Measurements from ENCODE around the gene ERP44. TPM values are rescaled to one million over a fixed set of nuclear protein-coding genes. Genes with fewer than 3 reads are reported as not detected.

ERP44 gene
- total RNA-seq, 1 donor from 2014 or later = 18.0 TPM

GRCh38 chr9:100125236-100125635 is 26.4 kb upstream of the ERP44 start:
- no peak overlapping the region for H2AFZ ChIP-seq (replicated peaks)
- H3K9ac ChIP-seq = no peak overlapping the region
- H4K20me1 ChIP-seq (ENCODE audit: low read depth) = no peaks in the 10 kb centered on the region
- Mint-ChIP-seq H3K4me1 (no peaks in the 10 kb centered on the region), H3K27me3 (ENCODE audit: insufficient read depth, low read depth) (no peaks in the 10 kb centered on the region), H3K4me3 (no peak overlapping the region), H3K27ac (no peak overlapping the region), H3K36me3 (peaks cover 19% of the 10 kb centered on the region), H3K9me3 (no peaks in the 10 kb centered on the region)
- H3F3A ChIP-seq (ENCODE audit: low read depth) = no peaks in the 10 kb centered on the region
- no peaks in the 10 kb centered on the region for H3K4me1 ChIP-seq
- H3K79me2 ChIP-seq (ENCODE audit: low read depth) = no peaks in the 10 kb centered on the region
- TF ChIP-seq EZH2 (IDR thresholded peaks at IDR 0.05) = no peak
- no peak for TF ChIP-seq CTCF (IDR thresholded peaks at IDR 0.05)
- TF ChIP-seq EZH2phosphoT487 (IDR thresholded peaks at IDR 0.05) = no peak
- no peaks in the 10 kb centered on the region for H3K27me3 ChIP-seq
- DNase-seq (ENCODE audit: low spot score) = no peak
- no peaks in the 10 kb centered on the region for H3K36me3 ChIP-seq
- H3K4me3 ChIP-seq = no peak overlapping the region
- no peaks in the 10 kb centered on the region for H3K9me3 ChIP-seq (ENCODE audit: low read depth)
- no peak overlapping the region for H3K4me2 ChIP-seq
- no peak overlapping the region for H3K27ac ChIP-seq

DNA sequence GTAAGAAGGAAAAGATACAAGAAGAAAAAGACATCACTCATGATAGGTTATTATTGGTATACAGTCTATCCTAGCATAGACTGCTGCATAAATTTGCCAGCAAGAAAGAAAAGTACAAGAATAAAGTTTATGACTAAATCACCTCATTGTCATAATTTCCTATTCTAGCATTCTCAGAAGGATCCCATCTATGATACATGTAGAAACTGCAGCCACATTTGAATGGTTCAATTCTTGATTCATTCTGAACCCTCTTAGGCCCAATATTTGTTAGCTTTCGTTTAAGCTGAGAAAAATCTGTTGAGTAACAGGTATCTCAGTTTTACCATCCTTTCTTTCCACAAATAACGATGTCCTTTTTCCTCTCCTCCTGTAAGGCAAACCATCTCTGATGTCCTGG is 21.5 kb upstream of the ERP44 start:
- Histone ChIP-seq H3K4me2 (no peak overlapping the region), H3K9me3 (ENCODE audit: low read depth) (no peaks in the 10 kb centered on the region), H3K9ac (no peak overlapping the region), H3K4me3 (no peak overlapping the region), H2AFZ (replicated peaks) (no peak overlapping the region), H3K79me2 (ENCODE audit: low read depth) (no peaks in the 10 kb centered on the region), H3K27me3 (no peaks in the 10 kb centered on the region), H3K4me1 (no peaks in the 10 kb centered on the region), H3K27ac (no peak overlapping the region), H3F3A (ENCODE audit: low read depth) (no peaks in the 10 kb centered on the region), H4K20me1 (ENCODE audit: low read depth) (no peaks in the 10 kb centered on the region), H3K36me3 (no peaks in the 10 kb centered on the region)
- no peaks in the 10 kb centered on the region for H3K4me1 Mint-ChIP-seq
- DNase-seq (ENCODE audit: low spot score) = no peak
- H3K27ac Mint-ChIP-seq = no peak overlapping the region
- H3K36me3 Mint-ChIP-seq = peaks cover 22% of the 10 kb centered on the region
- H3K27me3 Mint-ChIP-seq (ENCODE audit: insufficient read depth, low read depth) = no peaks in the 10 kb centered on the region
- no peak for TF ChIP-seq EZH2phosphoT487 (IDR thresholded peaks at IDR 0.05)
- TF ChIP-seq CTCF (IDR thresholded peaks at IDR 0.05) = no peak
- TF ChIP-seq EZH2 (IDR thresholded peaks at IDR 0.05) = no peak
- H3K4me3 Mint-ChIP-seq = no peak overlapping the region
- no peaks in the 10 kb centered on the region for H3K9me3 Mint-ChIP-seq

DNA sequence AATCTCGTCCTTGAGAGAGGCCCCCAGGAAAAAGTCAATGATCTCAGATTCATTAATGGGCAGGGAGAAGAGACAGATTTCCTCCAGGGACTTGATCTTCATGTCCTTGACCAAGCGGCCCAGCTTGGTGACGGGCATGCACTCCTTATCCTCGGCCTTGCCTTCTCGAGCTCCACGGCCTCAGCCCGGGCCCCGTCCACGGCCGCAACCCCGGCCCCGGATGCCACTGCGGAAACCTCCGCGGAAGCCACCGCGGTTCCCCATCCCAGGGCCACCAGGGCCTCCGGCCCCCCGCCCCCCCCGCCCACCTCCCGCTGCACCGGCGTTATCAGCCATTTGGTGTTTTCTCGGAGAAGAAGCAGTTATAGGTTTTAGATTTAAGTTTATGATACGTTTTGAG is 18.5 kb upstream of the ERP44 start:
- H3K27ac ChIP-seq = no peak overlapping the region
- H3K4me3 ChIP-seq = no peak overlapping the region
- H3K27me3 Mint-ChIP-seq (ENCODE audit: insufficient read depth, low read depth) = no peaks in the 10 kb centered on the region
- no peak overlapping the region for H3K27ac Mint-ChIP-seq
- no peak overlapping the region for H2AFZ ChIP-seq (replicated peaks)
- H3K36me3 Mint-ChIP-seq = peaks cover 21% of the 10 kb centered on the region
- no peak overlapping the region for H3K4me3 Mint-ChIP-seq
- no peaks in the 10 kb centered on the region for H3K9me3 ChIP-seq (ENCODE audit: low read depth)
- no peaks in the 10 kb centered on the region for H3K36me3 ChIP-seq
- H3K4me1 Mint-ChIP-seq = peaks cover 2% of the 10 kb centered on the region
- TF ChIP-seq EZH2phosphoT487 (IDR thresholded peaks at IDR 0.05) (no peak), EZH2 (IDR thresholded peaks at IDR 0.05) (no peak), CTCF (IDR thresholded peaks at IDR 0.05) (no peak)
- no peak overlapping the region for H3K9ac ChIP-seq
- H3F3A ChIP-seq (ENCODE audit: low read depth) = no peaks in the 10 kb centered on the region
- H3K4me2 ChIP-seq = no peak overlapping the region
- no peaks in the 10 kb centered on the region for H3K9me3 Mint-ChIP-seq
- peaks cover 5% of the 10 kb centered on the region for H3K4me1 ChIP-seq
- no peaks in the 10 kb centered on the region for H3K79me2 ChIP-seq (ENCODE audit: low read depth)
- no peak for DNase-seq (ENCODE audit: low spot score)
- no peaks in the 10 kb centered on the region for H3K27me3 ChIP-seq
- H4K20me1 ChIP-seq (ENCODE audit: low read depth) = no peaks in the 10 kb centered on the region
